Activated B cell treated with CpG ODN at 0.5 μM for 24 hours (primary cell): ENCODE measurements around the gene TSPAN15. TPM values are rescaled to one million over a fixed set of nuclear protein-coding genes. Genes with fewer than 3 reads are reported as not detected.
"Not testable (repeated sequence)": the region's sequence is repeated elsewhere in the genome, so short reads cannot be mapped to it uniquely, and the experiment has no call there.

Experiments
- ATAC-seq: fragments of 200-7000 bp; cut with Tn5 transposase; one replicate; pipeline ENCODE4 v1.10.0; 2021; ENCODE audit warnings: low read depth, mild to moderate bottlenecking, moderate library complexity
- CTCF ChIA-PET: fragments of 350-600 bp; sonication (Branson Sonifier 250); formaldehyde crosslinking; loops from one replicate; lab custom pipeline; 2021; ENCODE audit warnings: antibody characterized with exemption; lab: Charles Lee
- POLR2A ChIA-PET: fragments of 350-600 bp; sonication (Branson Sonifier 250); formaldehyde crosslinking; loops from one replicate; lab custom pipeline; 2021; ENCODE audit warnings: antibody characterized with exemption; lab: Charles Lee
- DNase-seq: peaks from one replicate; pipeline ENCODE4 v3.0.0; 2022
- H3K27ac Mint-ChIP-seq: one replicate; pipeline ENCODE4 v1.8.0; 2020; ENCODE audit warnings: mixed read lengths
- H3K27me3 Mint-ChIP-seq: one replicate; pipeline ENCODE4 v1.8.0; 2021; ENCODE audit warnings: mixed read lengths
- H3K36me3 Mint-ChIP-seq: one replicate; pipeline ENCODE4 v1.8.0; 2021; ENCODE audit warnings: low read depth, mixed read lengths
- H3K4me1 Mint-ChIP-seq: one replicate; pipeline ENCODE4 v1.8.0; 2021; ENCODE audit warnings: mixed read lengths
- H3K4me3 Mint-ChIP-seq: one replicate; pipeline ENCODE4 v1.8.0; 2020; ENCODE audit warnings: mild to moderate bottlenecking, mixed read lengths
- H3K9me3 Mint-ChIP-seq: one replicate; pipeline ENCODE4 v1.8.0; 2020; ENCODE audit warnings: mixed read lengths
- intact Hi-C: fragments of 100-400 bp; cut with micrococcal nuclease; formaldehyde crosslinking; loops from one replicate; pipeline ENCODE4 v1.15.1; 2024
- total RNA-seq: library from RNA; stranded (reverse); gene quantifications from 2 replicates; pipeline ENCODE4 v1.2.3, GENCODE V29; 2022
- TF ChIP-seq, protein P1 (sequence below): fragments of 200-600 bp; IDR thresholded peaks from one replicate; pipeline ENCODE4 v1.8.0; 2022; ENCODE audit warnings: antibody characterized with exemption, mild to moderate bottlenecking

TSPAN15 gene
- total RNA-seq, 1 donor from 2014 or later, result 0.35 TPM

DNA sequence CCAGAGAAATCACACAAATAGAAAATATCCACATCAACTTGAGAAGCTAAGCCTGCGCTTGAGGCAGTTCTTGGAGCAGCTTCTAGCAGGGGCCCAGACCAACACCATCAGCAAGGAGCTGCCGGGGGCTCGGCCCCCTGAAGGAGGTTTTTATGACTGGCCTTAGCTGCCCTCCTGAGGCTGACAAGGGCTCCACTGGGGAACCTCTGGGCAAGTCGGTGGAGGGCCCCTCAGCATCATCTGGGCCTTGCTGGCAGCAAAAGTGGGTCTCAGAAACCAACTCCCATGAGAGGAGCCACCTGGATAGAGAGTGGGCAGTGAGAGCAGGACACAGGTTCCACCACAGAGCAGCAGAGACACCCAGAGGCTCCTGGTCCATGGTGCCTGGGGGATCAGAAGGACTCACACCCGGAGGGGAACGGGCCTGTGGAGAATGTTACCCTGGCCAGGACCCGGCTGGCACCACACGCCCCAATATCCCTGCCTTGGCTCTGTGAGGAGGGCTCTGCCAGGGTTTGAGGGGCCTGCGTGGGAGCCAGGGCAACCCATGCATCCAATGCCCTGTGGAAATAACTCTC lies 66.1 kb downstream of the TSPAN15 start:
- DNase-seq, result no peak
- POLR2A ChIA-PET, result no interaction called here
- TF ChIP-seq, protein P1, sequence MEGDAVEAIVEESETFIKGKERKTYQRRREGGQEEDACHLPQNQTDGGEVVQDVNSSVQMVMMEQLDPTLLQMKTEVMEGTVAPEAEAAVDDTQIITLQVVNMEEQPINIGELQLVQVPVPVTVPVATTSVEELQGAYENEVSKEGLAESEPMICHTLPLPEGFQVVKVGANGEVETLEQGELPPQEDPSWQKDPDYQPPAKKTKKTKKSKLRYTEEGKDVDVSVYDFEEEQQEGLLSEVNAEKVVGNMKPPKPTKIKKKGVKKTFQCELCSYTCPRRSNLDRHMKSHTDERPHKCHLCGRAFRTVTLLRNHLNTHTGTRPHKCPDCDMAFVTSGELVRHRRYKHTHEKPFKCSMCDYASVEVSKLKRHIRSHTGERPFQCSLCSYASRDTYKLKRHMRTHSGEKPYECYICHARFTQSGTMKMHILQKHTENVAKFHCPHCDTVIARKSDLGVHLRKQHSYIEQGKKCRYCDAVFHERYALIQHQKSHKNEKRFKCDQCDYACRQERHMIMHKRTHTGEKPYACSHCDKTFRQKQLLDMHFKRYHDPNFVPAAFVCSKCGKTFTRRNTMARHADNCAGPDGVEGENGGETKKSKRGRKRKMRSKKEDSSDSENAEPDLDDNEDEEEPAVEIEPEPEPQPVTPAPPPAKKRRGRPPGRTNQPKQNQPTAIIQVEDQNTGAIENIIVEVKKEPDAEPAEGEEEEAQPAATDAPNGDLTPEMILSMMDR, result no peak
- H3K9me3 Mint-ChIP-seq, result no peaks in the 10 kb centered on the region
- CTCF ChIA-PET, result interaction anchor here (4.5 kb wide), 1 partner anchor 120 kb away, joined by 67 read pairs; no protein-coding TSS in a partner anchor
- H3K27ac Mint-ChIP-seq, result no peak overlapping the region
- peaks cover 35% of the 10 kb centered on the region for H3K27me3 Mint-ChIP-seq
- ATAC-seq, result no peak
- no peak overlapping the region for H3K4me3 Mint-ChIP-seq
- intact Hi-C loops, result loop anchor here (5.0 to 10.0 kb wide), 2 partner anchors 277 to 440 kb away; no protein-coding TSS in a partner anchor
- no peaks in the 10 kb centered on the region for H3K4me1 Mint-ChIP-seq
- H3K36me3 Mint-ChIP-seq, result no peaks in the 10 kb centered on the region

DNA sequence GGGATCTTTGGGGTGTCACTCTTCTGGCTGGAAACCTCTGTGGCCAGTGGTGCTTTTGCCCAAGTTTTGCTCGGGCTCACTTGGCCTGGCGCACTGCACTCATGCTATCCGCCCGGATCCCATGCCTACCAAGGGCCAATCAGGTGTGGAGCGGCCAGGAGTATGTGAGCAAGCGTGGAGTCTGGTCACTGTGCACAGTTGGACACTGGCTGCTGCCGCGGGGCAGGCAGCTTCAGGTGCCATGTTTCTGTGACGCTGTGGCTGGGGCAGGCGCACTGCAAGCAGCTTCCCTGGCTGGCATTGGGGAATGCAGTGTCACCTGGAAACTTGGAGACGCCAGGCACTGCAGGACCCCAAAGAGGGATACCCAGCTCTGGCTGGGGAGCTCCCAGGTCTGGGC lies 76.7 kb downstream of the TSPAN15 start:
- intact Hi-C loops, result no loop called here

DNA sequence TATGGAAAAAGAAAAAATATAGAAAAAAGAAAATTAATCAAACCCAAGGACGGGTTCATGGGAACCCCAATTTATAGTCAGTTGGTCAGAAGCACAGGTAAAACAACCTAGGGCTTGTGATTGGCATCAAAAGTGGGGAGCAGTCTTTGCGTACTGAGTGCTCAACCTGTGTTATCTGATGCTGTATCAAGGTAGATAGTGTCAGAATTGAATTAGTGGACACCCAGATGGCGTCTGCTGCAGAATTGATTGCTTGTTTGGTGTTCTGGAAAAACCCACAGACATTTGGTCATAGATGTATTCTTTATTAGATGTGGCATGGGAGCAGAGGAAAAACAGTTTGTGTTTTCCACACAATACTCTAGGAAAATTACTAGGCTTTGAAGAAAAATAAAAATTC lies 82.4 kb downstream of the TSPAN15 start:
- Mint-ChIP-seq H3K36me3 (no peaks in the 10 kb centered on the region), H3K27ac (no peak overlapping the region)
- CTCF ChIA-PET, result no interaction called here

More for the DNA sequence above, 76.7 kb downstream of the TSPAN15 start:
- H3K9me3 Mint-ChIP-seq, result no peaks in the 10 kb centered on the region
- no peaks in the 10 kb centered on the region for H3K4me1 Mint-ChIP-seq
- ATAC-seq, result no peak
- ChIA-PET CTCF (no interaction called here), POLR2A (no interaction called here)
- H3K27ac Mint-ChIP-seq, result no peak overlapping the region
- H3K27me3 Mint-ChIP-seq, result peaks cover 13% of the 10 kb centered on the region
- H3K4me3 Mint-ChIP-seq, result no peak overlapping the region
- H3K36me3 Mint-ChIP-seq, result no peaks in the 10 kb centered on the region
- no peak for DNase-seq
- TF ChIP-seq, protein P1, result no peak

DNA sequence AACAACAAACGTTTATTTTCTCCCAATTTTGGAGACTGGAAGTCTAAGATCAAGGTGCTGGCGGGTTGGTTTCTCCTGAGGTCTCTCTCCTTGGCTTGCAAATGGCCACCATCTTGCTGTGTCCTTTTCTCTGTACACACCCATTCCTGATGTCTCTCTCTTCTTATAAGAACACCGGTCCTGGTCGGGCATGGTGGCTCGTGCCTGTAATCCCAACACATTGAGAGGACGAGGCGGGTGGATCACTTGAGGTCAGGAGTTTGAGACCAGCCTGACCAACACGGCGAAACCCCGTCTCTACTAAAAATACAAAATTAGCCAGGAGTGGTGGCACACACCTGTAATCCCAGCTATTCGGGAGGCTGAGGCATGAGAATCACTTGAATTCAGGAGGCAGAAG lies 85.3 kb downstream of the TSPAN15 start:
- H3K4me3 Mint-ChIP-seq, H3K4me1 Mint-ChIP-seq, DNase-seq, intact Hi-C loops, H3K27ac Mint-ChIP-seq, CTCF ChIA-PET, ATAC-seq, POLR2A ChIA-PET, H3K36me3 Mint-ChIP-seq: not testable (repeated sequence)
- peaks cover 26% of the 10 kb centered on the region for H3K27me3 Mint-ChIP-seq
- peaks cover 21% of the 10 kb centered on the region for H3K9me3 Mint-ChIP-seq

More for the DNA sequence above, 82.4 kb downstream of the TSPAN15 start:
- ATAC-seq (no peak), DNase-seq (no peak)
- intact Hi-C loops, result no loop called here
- Mint-ChIP-seq H3K27me3 (peaks cover 24% of the 10 kb centered on the region), H3K9me3 (peaks cover 15% of the 10 kb centered on the region), H3K4me1 (no peaks in the 10 kb centered on the region), H3K4me3 (no peak overlapping the region)
- POLR2A ChIA-PET, result no interaction called here
- TF ChIP-seq, protein P1, result no peak

DNA sequence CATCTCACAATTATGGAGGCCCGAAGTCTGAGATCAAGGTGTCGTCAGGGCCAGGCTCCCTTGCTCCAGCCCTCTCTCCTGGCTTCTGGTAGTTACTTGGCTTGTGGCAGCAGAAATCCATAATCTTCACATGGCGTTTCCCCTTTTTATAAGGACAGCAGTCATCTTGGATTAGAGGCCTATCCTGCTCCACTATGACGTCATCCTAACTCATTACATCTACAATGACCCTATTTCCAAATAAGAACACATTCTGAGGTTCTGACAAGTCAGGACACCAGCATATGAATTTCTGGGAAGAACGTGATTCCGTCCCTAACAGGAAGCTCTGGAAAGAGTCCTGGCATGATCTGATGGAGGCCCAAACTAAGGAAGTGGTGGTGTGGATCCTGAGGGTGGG lies 86.2 kb downstream of the TSPAN15 start:
- ChIA-PET CTCF (no interaction called here), POLR2A (no interaction called here)
- H3K9me3 Mint-ChIP-seq, result peaks cover 27% of the 10 kb centered on the region
- H3K4me1 Mint-ChIP-seq, result no peaks in the 10 kb centered on the region
- no peak overlapping the region for H3K27ac Mint-ChIP-seq
- no peaks in the 10 kb centered on the region for H3K36me3 Mint-ChIP-seq
- TF ChIP-seq, protein P1, result no peak
- no peak for DNase-seq
- no peak overlapping the region for H3K4me3 Mint-ChIP-seq
- no peak for ATAC-seq
- H3K27me3 Mint-ChIP-seq, result peaks cover 17% of the 10 kb centered on the region
- intact Hi-C loops, result no loop called here
